Stimulated activated memory B cell treated with anti-CD40 and anti-IgM and Interleukin-4, amounts not matched to agents 10 μg/mL and 1 μg/mL and 100 μg/mL, for 72 hours (primary cell): ENCODE data around the gene PRDM15.

ENCODE experiments used
- ATAC-seq: fragments of 150-1000 bp; cut with Tn5 transposase; 2 replicates; pipeline ENCODE4 v1.10.0; 2021
- H3K27ac Mint-ChIP-seq: one replicate; pipeline ENCODE4 v1.8.0; 2022; ENCODE audit warnings: mild to moderate bottlenecking, mixed read lengths
- H3K27me3 Mint-ChIP-seq: one replicate; pipeline ENCODE4 v1.8.0; 2022; ENCODE audit warnings: mixed read lengths
- H3K36me3 Mint-ChIP-seq: one replicate; pipeline ENCODE4 v1.8.0; 2022; ENCODE audit warnings: mixed read lengths
- H3K4me1 Mint-ChIP-seq: one replicate; pipeline ENCODE4 v1.8.0; 2022; ENCODE audit warnings: mixed read lengths
- H3K4me3 Mint-ChIP-seq: one replicate; pipeline ENCODE4 v1.8.0; 2022; ENCODE audit warnings: mild to moderate bottlenecking, moderate library complexity, mixed read lengths
- H3K9me3 Mint-ChIP-seq: one replicate; pipeline ENCODE4 v1.8.0; 2022; ENCODE audit warnings: mixed read lengths

The PRDM15 gene

GRCh38 chr21:41765420-41765821 lies 113.7 kb downstream of the PRDM15 start:
- H3K36me3 Mint-ChIP-seq: no peaks in the 10 kb centered on the region
- no peak for ATAC-seq
- peaks cover 54% of the 10 kb centered on the region for H3K4me1 Mint-ChIP-seq
- H3K27me3 Mint-ChIP-seq: peaks cover 89% of the 10 kb centered on the region
- no peak overlapping the region for H3K27ac Mint-ChIP-seq
- H3K9me3 Mint-ChIP-seq: no peaks in the 10 kb centered on the region
- H3K4me3 Mint-ChIP-seq: no peak overlapping the region

GRCh38 chr21:41764558-41765419 lies 114.4 kb downstream of the PRDM15 start:
- H3K27ac Mint-ChIP-seq: no peak overlapping the region
- H3K36me3 Mint-ChIP-seq: no peaks in the 10 kb centered on the region
- no peaks in the 10 kb centered on the region for H3K9me3 Mint-ChIP-seq
- H3K27me3 Mint-ChIP-seq: peaks cover 89% of the 10 kb centered on the region
- H3K4me3 Mint-ChIP-seq: no peak overlapping the region
- ATAC-seq: no peak
- H3K4me1 Mint-ChIP-seq: peaks cover 54% of the 10 kb centered on the region

GRCh38 chr21:41763996-41764395 lies 115.1 kb downstream of the PRDM15 start:
- Mint-ChIP-seq H3K4me1 (peaks cover 46% of the 10 kb centered on the region), H3K27ac (no peak overlapping the region), H3K9me3 (no peaks in the 10 kb centered on the region), H3K27me3 (peaks cover 89% of the 10 kb centered on the region), H3K36me3 (no peaks in the 10 kb centered on the region), H3K4me3 (no peak overlapping the region)
- no peak for ATAC-seq

- peaks cover 84% of the 10 kb centered on the region for H3K27me3 Mint-ChIP-seq
Measured at GRCh38 chr21:41763398-41763931, 115.7 kb downstream of the PRDM15 start.

GRCh38 chr21:41762753-41763152 lies 116.4 kb downstream of the PRDM15 start:
- H3K27me3 Mint-ChIP-seq: peaks cover 76% of the 10 kb centered on the region
- H3K9me3 Mint-ChIP-seq: no peaks in the 10 kb centered on the region
- no peak for ATAC-seq
- no peak overlapping the region for H3K27ac Mint-ChIP-seq
- H3K4me1 Mint-ChIP-seq: peaks cover 34% of the 10 kb centered on the region
- H3K4me3 Mint-ChIP-seq: no peak overlapping the region
- no peaks in the 10 kb centered on the region for H3K36me3 Mint-ChIP-seq

More at GRCh38 chr21:41763398-41763931, 115.7 kb downstream of the PRDM15 start:
- Mint-ChIP-seq H3K4me1 (peaks cover 41% of the 10 kb centered on the region), H3K4me3 (no peak overlapping the region), H3K36me3 (no peaks in the 10 kb centered on the region), H3K9me3 (no peaks in the 10 kb centered on the region), H3K27ac (no peak overlapping the region)
- no peak for ATAC-seq

- Mint-ChIP-seq H3K36me3 (no peaks in the 10 kb centered on the region), H3K4me3 (peak overlapping the region; percentile 34), H3K4me1 (peaks cover 27% of the 10 kb centered on the region), H3K9me3 (no peaks in the 10 kb centered on the region), H3K27ac (no peak overlapping the region), H3K27me3 (peaks cover 70% of the 10 kb centered on the region)
- no peak for ATAC-seq
Measured at GRCh38 chr21:41761934-41762635, 117.1 kb downstream of the PRDM15 start.

GRCh38 chr21:41761211-41761933 lies 117.8 kb downstream of the PRDM15 start:
- no peaks in the 10 kb centered on the region for H3K36me3 Mint-ChIP-seq
- H3K27ac Mint-ChIP-seq: no peak overlapping the region
- no peak for ATAC-seq
- no peak overlapping the region for H3K4me3 Mint-ChIP-seq
- no peaks in the 10 kb centered on the region for H3K9me3 Mint-ChIP-seq
- H3K4me1 Mint-ChIP-seq: peaks cover 25% of the 10 kb centered on the region
- peaks cover 66% of the 10 kb centered on the region for H3K27me3 Mint-ChIP-seq

GRCh38 chr21:41760411-41760810 lies 118.7 kb downstream of the PRDM15 start:
- Mint-ChIP-seq H3K27me3 (peaks cover 64% of the 10 kb centered on the region), H3K36me3 (no peaks in the 10 kb centered on the region), H3K9me3 (no peaks in the 10 kb centered on the region), H3K27ac (no peak overlapping the region), H3K4me3 (no peak overlapping the region), H3K4me1 (peaks cover 25% of the 10 kb centered on the region)
- no peak for ATAC-seq

GRCh38 chr21:41759926-41760325 lies 119.2 kb downstream of the PRDM15 start:
- H3K9me3 Mint-ChIP-seq: no peaks in the 10 kb centered on the region
- H3K4me3 Mint-ChIP-seq: no peak overlapping the region
- no peak overlapping the region for H3K27ac Mint-ChIP-seq
- H3K27me3 Mint-ChIP-seq: peaks cover 59% of the 10 kb centered on the region
- ATAC-seq: no peak
- H3K36me3 Mint-ChIP-seq: no peaks in the 10 kb centered on the region
- H3K4me1 Mint-ChIP-seq: peaks cover 25% of the 10 kb centered on the region

GRCh38 chr21:41759214-41759840 lies 119.8 kb downstream of the PRDM15 start:
- H3K9me3 Mint-ChIP-seq: no peaks in the 10 kb centered on the region
- no peak overlapping the region for H3K27ac Mint-ChIP-seq
- no peaks in the 10 kb centered on the region for H3K36me3 Mint-ChIP-seq
- H3K4me1 Mint-ChIP-seq: peaks cover 25% of the 10 kb centered on the region
- no peak for ATAC-seq
- no peak overlapping the region for H3K4me3 Mint-ChIP-seq
- H3K27me3 Mint-ChIP-seq: peaks cover 53% of the 10 kb centered on the region

GRCh38 chr21:41758550-41758949 lies 120.6 kb downstream of the PRDM15 start:
- Mint-ChIP-seq H3K27me3 (peaks cover 45% of the 10 kb centered on the region), H3K9me3 (no peaks in the 10 kb centered on the region), H3K4me3 (no peak overlapping the region), H3K27ac (no peak overlapping the region), H3K36me3 (no peaks in the 10 kb centered on the region), H3K4me1 (peaks cover 25% of the 10 kb centered on the region)
- ATAC-seq: no peak

- peaks cover 21% of the 10 kb centered on the region for H3K27me3 Mint-ChIP-seq
- no peaks in the 10 kb centered on the region for H3K36me3 Mint-ChIP-seq
- H3K9me3 Mint-ChIP-seq: no peaks in the 10 kb centered on the region
- peaks cover 10% of the 10 kb centered on the region for H3K4me1 Mint-ChIP-seq
- no peak overlapping the region for H3K4me3 Mint-ChIP-seq
- no peak overlapping the region for H3K27ac Mint-ChIP-seq
- ATAC-seq: no peak
Measured at GRCh38 chr21:41755934-41756773, 123.0 kb downstream of the PRDM15 start.

GRCh38 chr21:41755258-41755933 lies 123.7 kb downstream of the PRDM15 start:
- Mint-ChIP-seq H3K36me3 (no peaks in the 10 kb centered on the region), H3K4me3 (no peak overlapping the region)
- no peak for ATAC-seq

GRCh38 chr21:41754479-41754891 lies 124.7 kb downstream of the PRDM15 start:
- Mint-ChIP-seq H3K4me3 (no peak overlapping the region), H3K36me3 (no peaks in the 10 kb centered on the region), H3K27me3 (peaks cover 4% of the 10 kb centered on the region), H3K27ac (no peak overlapping the region), H3K4me1 (no peaks in the 10 kb centered on the region), H3K9me3 (no peaks in the 10 kb centered on the region)
- no peak for ATAC-seq

More at GRCh38 chr21:41755258-41755933, 123.7 kb downstream of the PRDM15 start:
- peaks cover 3% of the 10 kb centered on the region for H3K4me1 Mint-ChIP-seq
- H3K27ac Mint-ChIP-seq: no peak overlapping the region
- peaks cover 14% of the 10 kb centered on the region for H3K27me3 Mint-ChIP-seq
- no peaks in the 10 kb centered on the region for H3K9me3 Mint-ChIP-seq
